ENCODE measurements around the gene KLHL33. TPM values are rescaled to one million over a fixed set of nuclear protein-coding genes. Genes with fewer than 3 reads are reported as not detected.

The KLHL33 gene
- total RNA-seq: under 1 TPM; 0.07 to 0.10 TPM

GRCh38 chr14:20435582-20436362, at the start of gene KLHL33:
Gene KLHL33, minus strand, starts transcription at chr14:20436166. Its CDS starts 355 bp downstream, at chr14:20435811.
- CTCF ChIA-PET: no interaction called here

GRCh38 chr14:20482382-20482781, 46.4 kb upstream of the KLHL33 start:
- intact Hi-C loops (cut with micrococcal nuclease): no loop called here
- CTCF ChIA-PET: interaction anchor here (1.2 to 1.3 kb wide), 3 partner anchors 27 to 155 kb away, joined by 3 to 6 read pairs (median 3); partner anchors contain the start of gene APEX1
- H3K9me3 Mint-ChIP-seq: no peaks in the 10 kb centered on the region
- no peak overlapping the region for H3K4me3 Mint-ChIP-seq
- no peaks in the 10 kb centered on the region for H3K27me3 Mint-ChIP-seq (ENCODE audit: low read depth)
- peaks cover 25% of the 10 kb centered on the region for H3K4me1 Mint-ChIP-seq (ENCODE audit: low read depth)
- peaks cover 14% of the 10 kb centered on the region for H3K36me3 Mint-ChIP-seq (ENCODE audit: low read depth)
- no peak overlapping the region for H3K27ac Mint-ChIP-seq
- DNase-seq: no peak

More at GRCh38 chr14:20435582-20436362, at the start of gene KLHL33:
- Mint-ChIP-seq H3K4me3 (no peak within 1 kb of the TSS), H3K27me3 (ENCODE audit: low read depth) (no peaks in the 10 kb centered on the region), H3K27ac (no peak within 1 kb of the TSS), H3K36me3 (ENCODE audit: low read depth) (no peaks in the 10 kb centered on the region), H3K9me3 (no peaks in the 10 kb centered on the region), H3K4me1 (ENCODE audit: low read depth) (peaks cover 5% of the 10 kb centered on the region)
- intact Hi-C loops (cut with micrococcal nuclease): no loop called here
- DNase-seq: no peak

GRCh38 chr14:20478894-20479293, 42.9 kb upstream of the KLHL33 start:
- H3K9me3 Mint-ChIP-seq: no peaks in the 10 kb centered on the region
- H3K4me1 Mint-ChIP-seq (ENCODE audit: low read depth): peaks cover 52% of the 10 kb centered on the region
- intact Hi-C loops (cut with micrococcal nuclease): no loop called here
- CTCF ChIA-PET: interaction anchor here (0.6 to 1.2 kb wide), 2 partner anchors 9 to 47 kb away, joined by 3 read pairs; no protein-coding TSS in a partner anchor
- no peaks in the 10 kb centered on the region for H3K27me3 Mint-ChIP-seq (ENCODE audit: low read depth)
- DNase-seq: no peak
- peak overlapping the region; percentile 15 for H3K27ac Mint-ChIP-seq
- no peak overlapping the region for H3K4me3 Mint-ChIP-seq
- H3K36me3 Mint-ChIP-seq (ENCODE audit: low read depth): peaks cover 48% of the 10 kb centered on the region

- intact Hi-C loops (cut with micrococcal nuclease): loop anchor here (1.0 kb wide), 3 partner anchors 8 to 22 kb away; partner anchors contain the start of genes APEX1 and PNP
- CTCF ChIA-PET: interaction anchor here (2.3 kb wide), 1 partner anchor 62 kb away, joined by 11 read pairs; no protein-coding TSS in a partner anchor
Measured at GRCh38 chr14:20477211-20477876, 41.4 kb upstream of the KLHL33 start.

GRCh38 chr14:20476776-20477175, 40.8 kb upstream of the KLHL33 start:
- CTCF ChIA-PET: interaction anchor here (2.3 kb wide), 1 partner anchor 61 kb away, joined by 11 read pairs; no protein-coding TSS in a partner anchor
- Mint-ChIP-seq H3K27ac (peak overlapping the region; percentile 92), H3K9me3 (no peaks in the 10 kb centered on the region), H3K27me3 (ENCODE audit: low read depth) (no peaks in the 10 kb centered on the region), H3K4me1 (ENCODE audit: low read depth) (peaks cover 62% of the 10 kb centered on the region), H3K36me3 (ENCODE audit: low read depth) (peaks cover 63% of the 10 kb centered on the region), H3K4me3 (no peak overlapping the region)
- intact Hi-C loops (cut with micrococcal nuclease): loop anchor here (1.0 kb wide), 3 partner anchors 7 to 21 kb away; partner anchors contain the start of genes APEX1 and PNP
- no peak for DNase-seq

More at GRCh38 chr14:20477211-20477876, 41.4 kb upstream of the KLHL33 start:
- Mint-ChIP-seq H3K27me3 (ENCODE audit: low read depth) (no peaks in the 10 kb centered on the region), H3K36me3 (ENCODE audit: low read depth) (peaks cover 57% of the 10 kb centered on the region), H3K4me1 (ENCODE audit: low read depth) (peaks cover 58% of the 10 kb centered on the region), H3K9me3 (no peaks in the 10 kb centered on the region), H3K27ac (peak overlapping the region; percentile 92), H3K4me3 (peak overlapping the region; percentile 19)
- DNase-seq: peak; percentile 41

- H3K36me3 Mint-ChIP-seq (ENCODE audit: low read depth): peaks cover 70% of the 10 kb centered on the region
- peak overlapping the region; percentile 63 for H3K4me3 Mint-ChIP-seq
- DNase-seq: no peak
- peaks cover 69% of the 10 kb centered on the region for H3K4me1 Mint-ChIP-seq (ENCODE audit: low read depth)
- CTCF ChIA-PET: no interaction called here
- intact Hi-C loops (cut with micrococcal nuclease): no loop called here
- no peaks in the 10 kb centered on the region for H3K27me3 Mint-ChIP-seq (ENCODE audit: low read depth)
- H3K9me3 Mint-ChIP-seq: no peaks in the 10 kb centered on the region
- H3K27ac Mint-ChIP-seq: peak overlapping the region; percentile 62
Measured at GRCh38 chr14:20472536-20473169, 36.7 kb upstream of the KLHL33 start.

GRCh38 chr14:20470603-20470901, 34.6 kb upstream of the KLHL33 start:
- Mint-ChIP-seq H3K4me1 (ENCODE audit: low read depth) (peaks cover 48% of the 10 kb centered on the region), H3K27ac (peak overlapping the region; percentile 97), H3K36me3 (ENCODE audit: low read depth) (peaks cover 50% of the 10 kb centered on the region), H3K4me3 (peak overlapping the region; percentile 88), H3K27me3 (ENCODE audit: low read depth) (no peaks in the 10 kb centered on the region), H3K9me3 (no peaks in the 10 kb centered on the region)
- CTCF ChIA-PET: interaction anchor here (1.1 to 1.6 kb wide), 6 partner anchors 14 to 143 kb away, joined by 3 to 7 read pairs (median 3); partner anchors contain the start of gene TEP1
- DNase-seq: no peak
- intact Hi-C loops (cut with micrococcal nuclease): loop anchor here (1.0 kb wide), 3 partner anchors 15 to 29 kb away; partner anchors contain the start of gene APEX1

- CTCF ChIA-PET: interaction anchor here (1.1 to 1.6 kb wide), 6 partner anchors 14 to 137 kb away, joined by 3 to 7 read pairs (median 4); partner anchors contain the start of gene TEP1
- H3K4me1 Mint-ChIP-seq (ENCODE audit: low read depth): peaks cover 43% of the 10 kb centered on the region
- peak overlapping the region; percentile 97 for H3K27ac Mint-ChIP-seq
- no peaks in the 10 kb centered on the region for H3K9me3 Mint-ChIP-seq
- intact Hi-C loops (cut with micrococcal nuclease): loop anchor here (1.0 to 10.0 kb wide), 11 partner anchors 7 to 505 kb away; partner anchors contain the start of genes APEX1, PARP2 and PIP4P1
- H3K27me3 Mint-ChIP-seq (ENCODE audit: low read depth): no peaks in the 10 kb centered on the region
- peaks cover 44% of the 10 kb centered on the region for H3K36me3 Mint-ChIP-seq (ENCODE audit: low read depth)
- peak; percentile 84 for DNase-seq
- peak overlapping the region; percentile 88 for H3K4me3 Mint-ChIP-seq
Measured at GRCh38 chr14:20469890-20470602, 34.1 kb upstream of the KLHL33 start.

GRCh38 chr14:20469242-20469889, 33.4 kb upstream of the KLHL33 start, which contains the start of gene PNP:
Gene PNP, plus strand, starts transcription at chr14:20469406. Its CDS starts 119 bp downstream, at chr14:20469525.
- H3K9me3 Mint-ChIP-seq: no peaks in the 10 kb centered on the region
- peak within 1 kb of the TSS; percentile 97 for H3K27ac Mint-ChIP-seq
- peaks cover 38% of the 10 kb centered on the region for H3K36me3 Mint-ChIP-seq (ENCODE audit: low read depth)
- CTCF ChIA-PET: interaction anchor here (0.9 to 1.6 kb wide), 6 partner anchors 13 to 138 kb away, joined by 3 to 7 read pairs (median 5); partner anchors contain the start of genes APEX1 and OSGEP
- H3K27me3 Mint-ChIP-seq (ENCODE audit: low read depth): no peaks in the 10 kb centered on the region
- DNase-seq: peak; percentile 91
- peaks cover 36% of the 10 kb centered on the region for H3K4me1 Mint-ChIP-seq (ENCODE audit: low read depth)
- peak within 1 kb of the TSS; percentile 88 for H3K4me3 Mint-ChIP-seq
- intact Hi-C loops (cut with micrococcal nuclease): loop anchor here (1.0 to 10.0 kb wide), 8 partner anchors 8 to 505 kb away; partner anchors contain the start of genes PARP2 and PIP4P1

GRCh38 chr14:20468764-20469241, 32.8 kb upstream of the KLHL33 start:
- H3K27ac Mint-ChIP-seq: peak overlapping the region; percentile 97
- no peak for DNase-seq
- peaks cover 32% of the 10 kb centered on the region for H3K36me3 Mint-ChIP-seq (ENCODE audit: low read depth)
- intact Hi-C loops (cut with micrococcal nuclease): loop anchor here (1.0 to 10.0 kb wide), 8 partner anchors 8 to 506 kb away; partner anchors contain the start of genes PARP2 and PIP4P1
- peak overlapping the region; percentile 88 for H3K4me3 Mint-ChIP-seq
- CTCF ChIA-PET: interaction anchor here (0.9 to 1.1 kb wide), 2 partner anchors 14 to 26 kb away, joined by 4 to 6 read pairs; partner anchors contain the start of genes APEX1 and OSGEP
- no peaks in the 10 kb centered on the region for H3K27me3 Mint-ChIP-seq (ENCODE audit: low read depth)
- H3K4me1 Mint-ChIP-seq (ENCODE audit: low read depth): peaks cover 30% of the 10 kb centered on the region
- H3K9me3 Mint-ChIP-seq: no peaks in the 10 kb centered on the region
